Measurements from ENCODE around the gene CACNA1D. TPM values are rescaled to one million over a fixed set of nuclear protein-coding genes. Genes with fewer than 3 reads are reported as not detected.

The CACNA1D gene
- total RNA-seq, 4 donors from 2014 or later, result 0.85 to 0.88 TPM; not detected in 2

- no peak for TF ChIP-seq CTCF (IDR thresholded peaks at IDR 0.05; ENCODE audit: low read depth)
Observed at GRCh38 chr3:53859178-53859577, 364.8 kb downstream of the CACNA1D start.

GRCh38 chr3:53860196-53860595 is 365.8 kb downstream of the CACNA1D start:
- TF ChIP-seq CTCF (IDR thresholded peaks at IDR 0.05; ENCODE audit: low read depth), result no peak

GRCh38 chr3:53862241-53862640 is 367.8 kb downstream of the CACNA1D start:
- TF ChIP-seq CTCF (IDR thresholded peaks at IDR 0.05; ENCODE audit: low read depth), result no peak

GRCh38 chr3:53863145-53863544 is 368.7 kb downstream of the CACNA1D start:
- no peak for TF ChIP-seq CTCF (IDR thresholded peaks at IDR 0.05; ENCODE audit: low read depth)

Small RNA genes lying within 50 kb of the gene (small RNA-seq; reads per million reads assigned to genes)
- gene AC012467.1 (not detected), gene RF00154 (56.2 reads per million, percentile 96 among the genes with 10 or more reads in this experiment)

Other genes with a start within 250 kb of the CACNA1D start
- 100 to 1,000 TPM; 146 to 529 (median 287) TPM for gene TKT, start 238.6 kb upstream of the CACNA1D start, total RNA-seq
- 10 to 100 TPM; 19.0 to 24.3 (median 20.6) TPM for gene DCP1A, start 147.1 kb upstream of the CACNA1D start, total RNA-seq

Data from subcutaneous adipose tissue (tissue), 4 donors.